ENCODE data around the gene CKAP2L.

- no peak for TF ChIP-seq CTCF (IDR thresholded peaks at IDR 0.05)
- TF ChIP-seq ZFX (IDR thresholded peaks at IDR 0.05; ENCODE audit: borderline replicate concordance) = no peak
Observed at GRCh38 chr2:112792419-112792818, 28.0 kb upstream of the CKAP2L start.

Data from 22Rv1 (cell line).